H1 (cell line): Measurements from ENCODE around the gene WDFY3. TPM values are rescaled to one million over a fixed set of nuclear protein-coding genes. Genes with fewer than 3 reads are reported as not detected.

Experiments used
- BACH1 ChIP-seq: IDR thresholded peaks from 2 replicates; pipeline ENCODE4 v1.6.1; 2012; ENCODE audit warnings: low read length, improper control_type of control experiment
- CREB1 ChIP-seq: IDR thresholded peaks from 2 replicates; pipeline ENCODE4 v1.6.1; 2012; ENCODE audit warnings: inconsistent platforms
- PHF8 ChIP-seq: fragments of 200-600 bp; sonication (generic); conservative IDR thresholded peaks from 2 replicates; pipeline ENCODE4 v1.7.1; 2012; ENCODE audit warnings: low read depth, mild to moderate bottlenecking, inconsistent platforms, low read length, moderate library complexity
- SUZ12 ChIP-seq: fragments of 200-600 bp; sonication (generic); IDR thresholded peaks from 2 replicates; pipeline ENCODE4 v1.6.1; 2012; ENCODE audit warnings: mild to moderate bottlenecking, inconsistent platforms, low read length, moderate library complexity, mixed read lengths
- polyA plus RNA-seq, 7 experiments: library from polyadenylated mRNA; depleted of rRNA in 3 of 7; stranded (reverse) in 5 of 7; unstranded in 2 of 7; fragments of >200 nt in 5 of 7; fragments of 200-250 nt in 2 of 7; gene quantifications; 1 replicate in 5 of 7; 2 replicates in 1 of 7; 4 replicates in 1 of 7; pipeline versions ENCODE4 v1.2.1 to v1.2.3, GENCODE V29; 2011 to 2013; ENCODE audit warnings: missing spikeins in 2 of 7, mixed read lengths in 2 of 7
- total RNA-seq: library from RNA; stranded (reverse); fragmentation: NEBNext Ultra II Directional; extraction: Animal tissue kit (Norgen Biotek cat#: 25700); gene quantifications from 2 replicates; pipeline ENCODE4 v1.2.1, GENCODE V29; 2021
- TF ChIP-seq, protein P1 (sequence below): fragments of 300-600 bp; sonication (generic); IDR thresholded peaks from 2 replicates; pipeline ENCODE4 v1.7.1; 2012; ENCODE audit warnings: low read length, moderate library complexity, mild to moderate bottlenecking, inconsistent platforms; ENCODE audit not compliant: insufficient replicate concordance

The WDFY3 gene
- total and polyA plus RNA-seq, 2 of the 8 experiments (the other 6 are each of a cell fraction or from before 2014, with no cell fraction given), result 25.6 to 62.4 TPM

- TF ChIP-seq CREB1 (no peak), PHF8 (no peak), SUZ12 (no peak), BACH1 (no peak)
- TF ChIP-seq, protein P1, sequence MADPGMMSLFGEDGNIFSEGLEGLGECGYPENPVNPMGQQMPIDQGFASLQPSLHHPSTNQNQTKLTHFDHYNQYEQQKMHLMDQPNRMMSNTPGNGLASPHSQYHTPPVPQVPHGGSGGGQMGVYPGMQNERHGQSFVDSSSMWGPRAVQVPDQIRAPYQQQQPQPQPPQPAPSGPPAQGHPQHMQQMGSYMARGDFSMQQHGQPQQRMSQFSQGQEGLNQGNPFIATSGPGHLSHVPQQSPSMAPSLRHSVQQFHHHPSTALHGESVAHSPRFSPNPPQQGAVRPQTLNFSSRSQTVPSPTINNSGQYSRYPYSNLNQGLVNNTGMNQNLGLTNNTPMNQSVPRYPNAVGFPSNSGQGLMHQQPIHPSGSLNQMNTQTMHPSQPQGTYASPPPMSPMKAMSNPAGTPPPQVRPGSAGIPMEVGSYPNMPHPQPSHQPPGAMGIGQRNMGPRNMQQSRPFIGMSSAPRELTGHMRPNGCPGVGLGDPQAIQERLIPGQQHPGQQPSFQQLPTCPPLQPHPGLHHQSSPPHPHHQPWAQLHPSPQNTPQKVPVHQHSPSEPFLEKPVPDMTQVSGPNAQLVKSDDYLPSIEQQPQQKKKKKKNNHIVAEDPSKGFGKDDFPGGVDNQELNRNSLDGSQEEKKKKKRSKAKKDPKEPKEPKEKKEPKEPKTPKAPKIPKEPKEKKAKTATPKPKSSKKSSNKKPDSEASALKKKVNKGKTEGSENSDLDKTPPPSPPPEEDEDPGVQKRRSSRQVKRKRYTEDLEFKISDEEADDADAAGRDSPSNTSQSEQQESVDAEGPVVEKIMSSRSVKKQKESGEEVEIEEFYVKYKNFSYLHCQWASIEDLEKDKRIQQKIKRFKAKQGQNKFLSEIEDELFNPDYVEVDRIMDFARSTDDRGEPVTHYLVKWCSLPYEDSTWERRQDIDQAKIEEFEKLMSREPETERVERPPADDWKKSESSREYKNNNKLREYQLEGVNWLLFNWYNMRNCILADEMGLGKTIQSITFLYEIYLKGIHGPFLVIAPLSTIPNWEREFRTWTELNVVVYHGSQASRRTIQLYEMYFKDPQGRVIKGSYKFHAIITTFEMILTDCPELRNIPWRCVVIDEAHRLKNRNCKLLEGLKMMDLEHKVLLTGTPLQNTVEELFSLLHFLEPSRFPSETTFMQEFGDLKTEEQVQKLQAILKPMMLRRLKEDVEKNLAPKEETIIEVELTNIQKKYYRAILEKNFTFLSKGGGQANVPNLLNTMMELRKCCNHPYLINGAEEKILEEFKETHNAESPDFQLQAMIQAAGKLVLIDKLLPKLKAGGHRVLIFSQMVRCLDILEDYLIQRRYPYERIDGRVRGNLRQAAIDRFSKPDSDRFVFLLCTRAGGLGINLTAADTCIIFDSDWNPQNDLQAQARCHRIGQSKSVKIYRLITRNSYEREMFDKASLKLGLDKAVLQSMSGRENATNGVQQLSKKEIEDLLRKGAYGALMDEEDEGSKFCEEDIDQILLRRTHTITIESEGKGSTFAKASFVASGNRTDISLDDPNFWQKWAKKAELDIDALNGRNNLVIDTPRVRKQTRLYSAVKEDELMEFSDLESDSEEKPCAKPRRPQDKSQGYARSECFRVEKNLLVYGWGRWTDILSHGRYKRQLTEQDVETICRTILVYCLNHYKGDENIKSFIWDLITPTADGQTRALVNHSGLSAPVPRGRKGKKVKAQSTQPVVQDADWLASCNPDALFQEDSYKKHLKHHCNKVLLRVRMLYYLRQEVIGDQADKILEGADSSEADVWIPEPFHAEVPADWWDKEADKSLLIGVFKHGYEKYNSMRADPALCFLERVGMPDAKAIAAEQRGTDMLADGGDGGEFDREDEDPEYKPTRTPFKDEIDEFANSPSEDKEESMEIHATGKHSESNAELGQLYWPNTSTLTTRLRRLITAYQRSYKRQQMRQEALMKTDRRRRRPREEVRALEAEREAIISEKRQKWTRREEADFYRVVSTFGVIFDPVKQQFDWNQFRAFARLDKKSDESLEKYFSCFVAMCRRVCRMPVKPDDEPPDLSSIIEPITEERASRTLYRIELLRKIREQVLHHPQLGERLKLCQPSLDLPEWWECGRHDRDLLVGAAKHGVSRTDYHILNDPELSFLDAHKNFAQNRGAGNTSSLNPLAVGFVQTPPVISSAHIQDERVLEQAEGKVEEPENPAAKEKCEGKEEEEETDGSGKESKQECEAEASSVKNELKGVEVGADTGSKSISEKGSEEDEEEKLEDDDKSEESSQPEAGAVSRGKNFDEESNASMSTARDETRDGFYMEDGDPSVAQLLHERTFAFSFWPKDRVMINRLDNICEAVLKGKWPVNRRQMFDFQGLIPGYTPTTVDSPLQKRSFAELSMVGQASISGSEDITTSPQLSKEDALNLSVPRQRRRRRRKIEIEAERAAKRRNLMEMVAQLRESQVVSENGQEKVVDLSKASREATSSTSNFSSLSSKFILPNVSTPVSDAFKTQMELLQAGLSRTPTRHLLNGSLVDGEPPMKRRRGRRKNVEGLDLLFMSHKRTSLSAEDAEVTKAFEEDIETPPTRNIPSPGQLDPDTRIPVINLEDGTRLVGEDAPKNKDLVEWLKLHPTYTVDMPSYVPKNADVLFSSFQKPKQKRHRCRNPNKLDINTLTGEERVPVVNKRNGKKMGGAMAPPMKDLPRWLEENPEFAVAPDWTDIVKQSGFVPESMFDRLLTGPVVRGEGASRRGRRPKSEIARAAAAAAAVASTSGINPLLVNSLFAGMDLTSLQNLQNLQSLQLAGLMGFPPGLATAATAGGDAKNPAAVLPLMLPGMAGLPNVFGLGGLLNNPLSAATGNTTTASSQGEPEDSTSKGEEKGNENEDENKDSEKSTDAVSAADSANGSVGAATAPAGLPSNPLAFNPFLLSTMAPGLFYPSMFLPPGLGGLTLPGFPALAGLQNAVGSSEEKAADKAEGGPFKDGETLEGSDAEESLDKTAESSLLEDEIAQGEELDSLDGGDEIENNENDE, result no peak
These were observed 91.9 kb downstream of the WDFY3 start (continued) for GRCh38 chr4:84874619-84875018.
